SK-N-SH (cell line): Measurements from ENCODE around the gene FBXW11. TPM values are rescaled to one million over a fixed set of nuclear protein-coding genes. Genes with fewer than 3 reads are reported as not detected.

Source experiments
- CTCF ChIA-PET: fragments of 300-600, 350-600 bp; formaldehyde crosslinking; extraction: SDS; loops from one replicate; lab custom pipeline; 2021; lab: Yijun Ruan, JAX
- POLR2A ChIA-PET: fragments of 350-600 bp; sonication (Branson Sonifier 250); formaldehyde crosslinking; extraction: SDS; loops from one replicate; lab custom pipeline; 2020; ENCODE audit warnings: antibody characterized with exemption, inconsistent platforms; lab: Yijun Ruan, JAX
- DNase-seq: peaks from one replicate; pipeline ENCODE4 v3.0.0; 2012
- H2AFZ ChIP-seq: fragments of 200-600 bp; sonication (generic); 2 replicates; pipeline ENCODE4 v1.8.1; 2016; ENCODE audit warnings: antibody characterized with exemption, mild to moderate bottlenecking, low read depth
- H3F3A ChIP-seq: fragments of 200-600 bp; sonication (generic); replicated peaks from 2 replicates; pipeline ENCODE3; 2016; ENCODE audit warnings: antibody characterized with exemption, mild to moderate bottlenecking; ENCODE audit not compliant: insufficient read depth
- H3K27ac ChIP-seq, 2 experiments: fragments of 200-500 bp in 1 of 2; fragments of 200-600 bp in 1 of 2; sonication (Bioruptor generic) in 1 of 2; sonication (generic), shearing (Covaris generic) in 1 of 2; 2 replicates each; pipeline versions ENCODE4 v1.5.1 to v1.6.1; 2014 to 2016; ENCODE audit warnings: low read depth in 2 of 2, inconsistent platforms in 1 of 2, low read length in 1 of 2, mild to moderate bottlenecking in 1 of 2, mixed read lengths in 1 of 2
- H3K27me3 ChIP-seq: fragments of 200-600 bp; sonication (generic), shearing (Covaris generic); 2 replicates; pipeline ENCODE4 v1.6.1; 2016; ENCODE audit warnings: mixed run types; ENCODE audit not compliant: insufficient read depth
- H3K36me3 ChIP-seq, 2 experiments: fragments of 200-500 bp in 1 of 2; fragments of 200-600 bp in 1 of 2; sonication (Bioruptor generic) in 1 of 2; sonication (generic) in 1 of 2; replicated peaks in 1 of 2; 2 replicates each; pipeline versions ENCODE3 to v1.5.1; 2014 to 2016; ENCODE audit warnings: low read length in 1 of 2, mild to moderate bottlenecking in 1 of 2; ENCODE audit not compliant: insufficient read depth in 2 of 2, control insufficient read depth in 1 of 2
- H3K4me1 ChIP-seq, 2 experiments: fragments of 200-500 bp in 1 of 2; fragments of 200-600 bp in 1 of 2; sonication (Bioruptor generic) in 1 of 2; sonication (generic), shearing (Covaris generic) in 1 of 2; 2 replicates each; pipeline versions ENCODE4 v1.5.1 to v1.6.1; 2014 to 2016; ENCODE audit warnings: low read depth in 1 of 2, low read length in 1 of 2, mixed run types in 1 of 2; ENCODE audit not compliant: insufficient read depth in 2 of 2, control insufficient read depth in 1 of 2
- H3K4me2 ChIP-seq: fragments of 200-600 bp; sonication (generic), shearing (Covaris generic); 2 replicates; pipeline ENCODE4 v1.6.1; 2017; ENCODE audit warnings: mixed run types
- H3K4me3 ChIP-seq, 2 experiments: fragments of 200-500 bp in 1 of 2; fragments of 200-600 bp in 1 of 2; sonication (Bioruptor generic) in 1 of 2; sonication (generic), shearing (Covaris generic) in 1 of 2; 2 replicates each; pipeline versions ENCODE4 v1.5.1 to v1.8.1; 2014 to 2016; ENCODE audit warnings: low read depth in 2 of 2, inconsistent platforms in 1 of 2, low read length in 1 of 2, mild to moderate bottlenecking in 1 of 2, mixed read lengths in 1 of 2, moderate library complexity in 1 of 2
- H3K79me2 ChIP-seq: fragments of 200-600 bp; sonication (generic); 2 replicates; pipeline ENCODE4 v1.8.1; 2017; ENCODE audit warnings: mild to moderate bottlenecking; ENCODE audit not compliant: insufficient read depth
- H3K9ac ChIP-seq: fragments of 200-600 bp; sonication (generic); 2 replicates; pipeline ENCODE4 v1.6.1; 2017; ENCODE audit warnings: mixed run types
- H3K9me2 ChIP-seq: fragments of 200-600 bp; sonication (generic); 2 replicates; pipeline ENCODE4 v1.6.1; 2017; ENCODE audit warnings: mixed run types
- H3K9me3 ChIP-seq: fragments of 200-600 bp; sonication (generic); 2 replicates; pipeline ENCODE4 v1.6.1; 2017; ENCODE audit warnings: mixed run types, mild to moderate bottlenecking, moderate library complexity
- H4K20me1 ChIP-seq: fragments of 200-600 bp; sonication (generic); 2 replicates; pipeline ENCODE4 v1.6.1; 2017; ENCODE audit warnings: mild to moderate bottlenecking, mixed run types; ENCODE audit not compliant: insufficient read depth
- CHD2 ChIP-seq: fragments of 150-350 bp; IDR thresholded peaks from 2 replicates; pipeline ENCODE4 v1.6.1; 2018; ENCODE audit warnings: low read length; ENCODE audit not compliant: partially characterized antibody
- ELF1 ChIP-seq: IDR thresholded peaks from 2 replicates; pipeline ENCODE4 v1.4.0; 2012
- EP300 ChIP-seq, 2 experiments: IDR thresholded peaks; 2 replicates each; pipeline versions ENCODE4 v1.4.0 to v1.6.1; 2012; ENCODE audit warnings: borderline replicate concordance in 1 of 2, low read depth in 1 of 2, low read length in 1 of 2
- EZH2phosphoT487 ChIP-seq: fragments of 200-600 bp; sonication (generic); IDR thresholded peaks from 2 replicates; pipeline ENCODE4 v1.6.1; 2017; ENCODE audit warnings: low read depth, mixed run types, mild to moderate bottlenecking, antibody characterized with exemption, moderate library complexity, borderline replicate concordance
- FOXJ3 ChIP-seq: sonication (generic); formaldehyde crosslinking; IDR thresholded peaks from 2 replicates; pipeline ENCODE4 v1.5.1; 2020; ENCODE audit warnings: mild to moderate bottlenecking, missing genetic modification reagents
- FOXM1 ChIP-seq: IDR thresholded peaks from 2 replicates; pipeline ENCODE4 v1.4.0; 2012; ENCODE audit warnings: low read depth, mild to moderate bottlenecking
- JUND ChIP-seq: IDR thresholded peaks from 2 replicates; pipeline ENCODE4 v1.4.0; 2012
- MEF2A ChIP-seq: IDR thresholded peaks from 2 replicates; pipeline ENCODE4 v1.4.0; 2012; ENCODE audit warnings: low read depth, borderline replicate concordance
- MXI1 ChIP-seq: IDR thresholded peaks from 2 replicates; pipeline ENCODE4 v1.6.1; 2012; ENCODE audit warnings: mild to moderate bottlenecking, low read depth, low read length, improper control_type of control experiment
- NFIC ChIP-seq: IDR thresholded peaks from 2 replicates; pipeline ENCODE4 v1.4.0; 2012; ENCODE audit warnings: borderline replicate concordance
- NRF1 ChIP-seq: IDR thresholded peaks from 2 replicates; pipeline ENCODE4 v1.6.1; 2012; ENCODE audit warnings: low read depth, mild to moderate bottlenecking, low read length
- POLR2AphosphoS5 ChIP-seq: IDR thresholded peaks from 2 replicates; pipeline ENCODE4 v1.6.1; 2012; ENCODE audit warnings: low read depth, low read length
- RCOR1 ChIP-seq: fragments of 150-350 bp; IDR thresholded peaks from 2 replicates; pipeline ENCODE4 v1.6.1; 2017; ENCODE audit warnings: antibody characterized with exemption, low read length
- RFX5 ChIP-seq: IDR thresholded peaks from 2 replicates; pipeline ENCODE4 v1.6.1; 2012; ENCODE audit warnings: mild to moderate bottlenecking, improper control_type of control experiment, low read length
- RXRA ChIP-seq: IDR thresholded peaks from 2 replicates; pipeline ENCODE4 v1.4.0; 2012; ENCODE audit warnings: low read depth, mild to moderate bottlenecking, borderline replicate concordance
- SIN3A ChIP-seq: IDR thresholded peaks from 2 replicates; pipeline ENCODE4 v1.6.1; 2012; ENCODE audit warnings: low read depth, mild to moderate bottlenecking, low read length, moderate library complexity, borderline replicate concordance
- TAF1 ChIP-seq: IDR thresholded peaks from 2 replicates; pipeline ENCODE4 v1.6.1; 2012; ENCODE audit warnings: low read depth, mild to moderate bottlenecking, low read length, moderate library complexity, borderline replicate concordance
- TCF12 ChIP-seq: IDR thresholded peaks from 2 replicates; pipeline ENCODE4 v1.4.0; 2012
- TEAD4 ChIP-seq: IDR thresholded peaks from 2 replicates; pipeline ENCODE4 v1.4.0; 2012; ENCODE audit warnings: mild to moderate bottlenecking, borderline replicate concordance; ENCODE audit not compliant: insufficient read depth
- WGBS: methylation state at CpG from one replicate; pipeline ENCODE4 v1.1.6; 2017; ENCODE audit warnings: low lambda C conversion rate; 5-methylcytosine and 5-hydroxymethylcytosine counted together
- polyA plus RNA-seq, 3 experiments: library from polyadenylated mRNA; depleted of rRNA; stranded (reverse); fragments of >200 nt; gene quantifications; 2 replicates each; pipeline ENCODE4 v1.2.3, GENCODE V29; 2012
- TF ChIP-seq, protein P1 (sequence below): IDR thresholded peaks from 2 replicates; pipeline ENCODE4 v1.4.0; 2012; ENCODE audit warnings: low read depth
- TF ChIP-seq, protein P2 (sequence below): IDR thresholded peaks from 2 replicates; pipeline ENCODE4 v1.4.0; 2012; ENCODE audit warnings: low read depth, borderline replicate concordance
- TF ChIP-seq, protein P3 (sequence below): IDR thresholded peaks from 2 replicates; pipeline ENCODE4; 2012

FBXW11 gene
- polyA plus RNA-seq, 1 of the 3 experiments (the other 2 are of a cell fraction) = 37.5 TPM

GRCh38 chr5:171914726-171915338 lies 91.6 kb downstream of the FBXW11 start:
- H3F3A ChIP-seq = peaks cover 15% of the 10 kb centered on the region
- TF ChIP-seq TCF12 (no peak), ELF1 (no peak), TEAD4 (no peak), SIN3A (no peak), FOXM1 (no peak), MXI1 (no peak), TAF1 (no peak), CHD2 (no peak), EZH2phosphoT487 (no peak)
- TF ChIP-seq, protein P1, sequence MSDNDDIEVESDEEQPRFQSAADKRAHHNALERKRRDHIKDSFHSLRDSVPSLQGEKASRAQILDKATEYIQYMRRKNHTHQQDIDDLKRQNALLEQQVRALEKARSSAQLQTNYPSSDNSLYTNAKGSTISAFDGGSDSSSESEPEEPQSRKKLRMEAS = no peak
- TF ChIP-seq, protein P2, sequence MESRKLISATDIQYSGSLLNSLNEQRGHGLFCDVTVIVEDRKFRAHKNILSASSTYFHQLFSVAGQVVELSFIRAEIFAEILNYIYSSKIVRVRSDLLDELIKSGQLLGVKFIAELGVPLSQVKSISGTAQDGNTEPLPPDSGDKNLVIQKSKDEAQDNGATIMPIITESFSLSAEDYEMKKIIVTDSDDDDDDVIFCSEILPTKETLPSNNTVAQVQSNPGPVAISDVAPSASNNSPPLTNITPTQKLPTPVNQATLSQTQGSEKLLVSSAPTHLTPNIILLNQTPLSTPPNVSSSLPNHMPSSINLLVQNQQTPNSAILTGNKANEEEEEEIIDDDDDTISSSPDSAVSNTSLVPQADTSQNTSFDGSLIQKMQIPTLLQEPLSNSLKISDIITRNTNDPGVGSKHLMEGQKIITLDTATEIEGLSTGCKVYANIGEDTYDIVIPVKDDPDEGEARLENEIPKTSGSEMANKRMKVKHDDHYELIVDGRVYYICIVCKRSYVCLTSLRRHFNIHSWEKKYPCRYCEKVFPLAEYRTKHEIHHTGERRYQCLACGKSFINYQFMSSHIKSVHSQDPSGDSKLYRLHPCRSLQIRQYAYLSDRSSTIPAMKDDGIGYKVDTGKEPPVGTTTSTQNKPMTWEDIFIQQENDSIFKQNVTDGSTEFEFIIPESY = no peak
- WGBS = 91% methylated on average over 5 of the region's 5 CpGs
- CTCF ChIA-PET = interaction anchor here (0.9 kb wide), 1 partner anchor 141 kb away, joined by 5 read pairs; no protein-coding TSS in a partner anchor
- H3K36me3 ChIP-seq = peaks cover 4 to 6% of the 10 kb centered on the region in 2 experiments
- H3K27me3 ChIP-seq = no peaks in the 10 kb centered on the region
- POLR2A ChIA-PET = no interaction called here
- H3K4me2 ChIP-seq = no peak overlapping the region
- no peak overlapping the region for H2AFZ ChIP-seq
- H3K4me1 ChIP-seq = peaks cover 2 to 16% of the 10 kb centered on the region in 2 experiments; a peak in 2 of 4 replicates
- H3K27ac ChIP-seq = no peak overlapping the region
- peaks cover 89% of the 10 kb centered on the region for H3K79me2 ChIP-seq
- H4K20me1 ChIP-seq = peaks cover 88% of the 10 kb centered on the region
- no peaks in the 10 kb centered on the region for H3K9me2 ChIP-seq
- DNase-seq = no peak
- H3K9me3 ChIP-seq = no peaks in the 10 kb centered on the region
- no peak overlapping the region for H3K4me3 ChIP-seq
- no peak overlapping the region for H3K9ac ChIP-seq

DNA sequence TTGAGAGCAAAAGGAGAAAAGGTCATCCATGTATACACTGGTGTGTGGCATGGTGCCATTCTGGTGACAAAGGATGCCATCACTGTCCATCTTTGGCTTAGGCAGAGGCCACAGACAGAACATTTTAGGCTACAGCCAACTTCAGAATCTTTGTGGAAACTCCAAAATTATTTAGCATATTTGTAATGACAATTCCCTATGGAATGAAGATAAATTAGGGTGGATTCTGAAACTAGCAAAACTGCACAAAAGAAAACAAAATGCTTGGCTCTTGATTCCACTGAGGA lies 92.5 kb downstream of the FBXW11 start:
- TF ChIP-seq RFX5 (no peak), TCF12 (no peak), ELF1 (no peak), SIN3A (no peak), TAF1 (no peak), JUND (no peak), NRF1 (no peak), EZH2phosphoT487 (no peak), NFIC (no peak), MEF2A (no peak), FOXJ3 (CRISPR knock-in tag) (no peak), RXRA (no peak), TEAD4 (no peak), POLR2AphosphoS5 (no peak), EP300 (IDR thresholded peaks at IDR 0.05; ENCODE audit: borderline replicate concordance in 1 of 2, low read depth in 1 of 2, low read length in 1 of 2) (no peak), RCOR1 (no peak)
- TF ChIP-seq, protein P1 = no peak
- TF ChIP-seq, protein P3, sequence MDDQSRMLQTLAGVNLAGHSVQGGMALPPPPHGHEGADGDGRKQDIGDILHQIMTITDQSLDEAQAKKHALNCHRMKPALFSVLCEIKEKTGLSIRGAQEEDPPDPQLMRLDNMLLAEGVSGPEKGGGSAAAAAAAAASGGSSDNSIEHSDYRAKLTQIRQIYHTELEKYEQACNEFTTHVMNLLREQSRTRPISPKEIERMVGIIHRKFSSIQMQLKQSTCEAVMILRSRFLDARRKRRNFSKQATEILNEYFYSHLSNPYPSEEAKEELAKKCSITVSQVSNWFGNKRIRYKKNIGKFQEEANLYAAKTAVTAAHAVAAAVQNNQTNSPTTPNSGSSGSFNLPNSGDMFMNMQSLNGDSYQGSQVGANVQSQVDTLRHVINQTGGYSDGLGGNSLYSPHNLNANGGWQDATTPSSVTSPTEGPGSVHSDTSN = no peak

More for the DNA sequence above, 92.5 kb downstream of the FBXW11 start:
- DNase-seq = no peak
- Histone ChIP-seq H3K79me2 (peaks cover 80% of the 10 kb centered on the region), H3K9me2 (no peaks in the 10 kb centered on the region), H3K4me2 (no peak overlapping the region), H3K27ac (no peak overlapping the region), H3K27me3 (no peaks in the 10 kb centered on the region), H4K20me1 (peaks cover 86% of the 10 kb centered on the region), H3K9me3 (no peaks in the 10 kb centered on the region), H2AFZ (no peak overlapping the region), H3F3A (peaks cover 15% of the 10 kb centered on the region), H3K4me1 (peaks cover 2 to 16% of the 10 kb centered on the region in 2 experiments; a peak in 2 of 4 replicates), H3K9ac (no peak overlapping the region), H3K4me3 (no peak overlapping the region), H3K36me3 (peaks cover 6 to 12% of the 10 kb centered on the region in 2 experiments)
- POLR2A ChIA-PET = interaction anchor here (0.7 kb wide), 1 partner anchor 299 kb away, joined by 3 read pairs; no protein-coding TSS in a partner anchor
- CTCF ChIA-PET = interaction anchor here (2.2 to 3.9 kb wide), 4 partner anchors 9 to 146 kb away, joined by 21 to 26 read pairs (median 25); partner anchors contain the start of gene FBXW11
